ENCODE measurements around the gene EEF1E1.

EEF1E1 gene

DNA sequence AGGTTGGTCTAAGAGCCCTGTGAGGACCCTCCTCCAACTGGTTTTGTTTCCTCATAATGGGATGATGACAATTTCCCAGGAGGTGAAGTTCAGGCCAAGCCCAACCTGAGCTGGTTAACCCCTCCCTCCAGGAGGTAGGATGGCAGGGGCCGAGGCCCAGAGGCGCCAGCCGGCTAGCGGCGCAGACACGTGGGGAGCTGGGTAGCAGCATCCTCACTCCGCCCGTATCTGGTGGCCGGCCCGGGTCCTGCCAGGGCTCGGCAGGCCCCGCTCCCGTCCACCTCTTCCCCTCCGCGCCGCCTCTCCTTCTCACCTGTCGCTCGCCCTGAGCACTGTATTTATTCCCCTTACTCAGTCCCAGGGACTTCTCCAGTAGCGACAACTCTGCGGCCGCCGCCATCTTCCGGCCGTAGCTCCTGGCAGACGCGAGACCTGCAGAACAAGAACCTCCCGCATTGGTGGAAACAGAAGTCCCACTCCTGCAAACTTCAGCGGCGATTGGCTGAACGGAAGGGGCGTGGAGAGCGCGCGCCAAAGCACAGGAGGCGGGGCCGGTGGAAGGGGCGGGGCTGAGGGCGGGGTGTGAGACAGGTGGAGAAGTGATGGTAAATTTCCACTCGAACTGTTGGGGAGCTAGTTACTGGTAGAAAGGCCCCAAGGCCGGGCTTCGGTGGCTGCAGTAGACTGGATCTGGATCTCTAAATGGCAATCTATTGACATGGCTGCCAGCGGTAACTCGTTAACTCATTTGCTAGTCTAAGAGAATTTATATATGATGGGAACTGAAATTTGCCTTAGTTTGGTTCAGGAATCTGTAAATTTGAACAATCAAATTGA lies at the start of gene EEF1E1:
EEF1E1 (minus strand) TSS at position 427 of the 837 bp plus-strand sequence; CDS start at position 400, 27 bp downstream.
- peak; percentile 70 for DNase-seq (ENCODE audit: low read depth, low spot score)

DNA sequence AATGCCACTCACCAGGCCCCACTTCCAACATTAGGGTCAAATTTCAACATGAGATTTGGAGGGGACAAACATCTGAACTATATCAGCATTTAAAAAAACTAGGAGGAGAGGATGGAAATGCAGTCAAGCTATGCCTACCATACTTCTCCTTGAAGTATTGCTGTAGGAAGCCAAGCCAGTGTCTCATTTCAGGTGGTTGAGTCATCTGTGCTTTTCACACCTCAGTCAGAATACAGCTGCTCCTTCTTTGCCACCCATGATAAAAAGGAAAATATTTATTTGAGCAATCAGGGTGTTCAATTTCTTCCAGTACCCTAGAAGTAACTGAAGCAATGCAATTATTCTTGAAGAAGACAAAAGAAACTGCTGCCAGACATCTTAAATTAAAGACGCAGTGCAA lies 47.0 kb upstream of the EEF1E1 start:
- no peak for DNase-seq (ENCODE audit: low read depth, low spot score)

DNA sequence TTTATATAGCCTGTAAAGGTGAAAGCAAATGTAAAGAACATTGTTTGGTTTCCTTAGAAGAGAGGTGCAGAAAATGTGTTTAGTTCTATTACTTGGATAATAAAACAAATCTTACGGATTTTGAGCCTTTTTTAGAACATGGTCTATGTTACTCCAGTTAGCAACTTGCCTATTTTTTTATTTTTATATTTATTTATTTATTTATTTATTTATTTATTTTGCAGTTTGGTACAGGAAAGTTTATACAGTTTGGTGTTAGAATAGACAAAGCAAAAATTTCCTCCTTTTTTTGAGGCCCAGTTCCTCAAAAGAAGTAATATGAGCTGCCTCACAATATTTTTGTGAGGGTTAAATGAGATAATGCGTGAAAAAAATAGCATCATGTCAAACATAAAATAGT lies 41.6 kb upstream of the EEF1E1 start:
- DNase-seq (ENCODE audit: low read depth, low spot score): no peak

DNA sequence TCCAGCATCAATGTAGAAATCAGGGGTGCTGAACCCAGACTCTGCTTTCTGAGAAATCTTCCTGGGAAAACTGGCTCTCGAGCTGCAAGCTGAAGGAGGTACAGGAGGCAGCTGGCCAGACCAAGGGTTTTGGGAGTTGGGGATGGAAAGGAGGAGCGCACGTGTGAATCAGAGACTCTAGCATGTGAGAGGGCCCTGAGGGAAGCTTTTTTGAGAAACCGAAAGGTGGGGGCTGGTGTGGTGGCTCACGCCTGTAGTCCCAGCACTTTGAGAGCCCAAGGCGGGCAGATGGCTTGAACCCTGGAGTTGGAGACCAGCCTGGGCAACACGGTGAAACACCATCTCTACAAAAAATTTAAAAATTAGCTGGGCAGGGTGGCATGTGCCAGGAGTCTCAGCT lies 37.1 kb upstream of the EEF1E1 start:
- no peak for DNase-seq (ENCODE audit: low read depth, low spot score)

DNA sequence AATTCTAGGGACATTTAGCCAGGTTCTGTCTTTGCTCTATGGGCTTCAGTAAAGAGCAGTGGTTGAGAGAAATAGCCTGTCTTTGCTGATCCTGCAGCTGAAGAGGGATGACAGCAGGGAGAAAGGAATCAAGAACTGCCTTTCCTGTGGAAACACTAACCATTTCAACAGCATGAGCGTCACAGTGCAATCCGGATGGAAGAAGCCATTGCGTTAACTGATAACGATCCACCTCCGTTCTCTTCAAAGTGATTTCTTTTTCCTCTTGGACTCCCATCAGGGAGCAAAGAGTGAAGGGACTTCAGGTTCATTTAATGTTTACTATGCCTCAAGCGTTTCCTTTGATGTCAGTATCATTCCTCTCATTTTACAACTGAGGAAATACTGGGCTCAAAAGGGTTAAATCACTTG lies 35.2 kb upstream of the EEF1E1 start:
- DNase-seq (ENCODE audit: low read depth, low spot score): no peak

DNA sequence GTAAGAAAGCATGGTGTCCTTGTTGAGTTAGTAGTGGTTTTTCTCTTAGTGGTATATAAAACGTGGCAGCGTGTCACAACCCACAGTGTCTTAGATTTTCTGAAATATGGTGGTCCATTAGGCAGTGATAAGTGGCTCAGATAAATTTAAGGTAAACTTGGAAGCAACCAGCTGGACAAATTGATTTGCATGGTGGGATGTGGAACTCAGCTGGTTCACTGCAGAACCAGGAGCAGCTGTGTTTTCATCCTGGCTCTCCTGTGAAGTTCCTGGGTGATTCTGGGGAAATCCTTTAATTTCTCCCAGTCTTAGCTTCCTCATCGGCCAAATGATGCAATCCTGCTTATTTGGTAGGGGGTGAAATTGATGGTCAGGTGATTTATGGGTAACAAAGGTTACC lies 32.9 kb upstream of the EEF1E1 start:
- no peak for DNase-seq (ENCODE audit: low read depth, low spot score)

DNA sequence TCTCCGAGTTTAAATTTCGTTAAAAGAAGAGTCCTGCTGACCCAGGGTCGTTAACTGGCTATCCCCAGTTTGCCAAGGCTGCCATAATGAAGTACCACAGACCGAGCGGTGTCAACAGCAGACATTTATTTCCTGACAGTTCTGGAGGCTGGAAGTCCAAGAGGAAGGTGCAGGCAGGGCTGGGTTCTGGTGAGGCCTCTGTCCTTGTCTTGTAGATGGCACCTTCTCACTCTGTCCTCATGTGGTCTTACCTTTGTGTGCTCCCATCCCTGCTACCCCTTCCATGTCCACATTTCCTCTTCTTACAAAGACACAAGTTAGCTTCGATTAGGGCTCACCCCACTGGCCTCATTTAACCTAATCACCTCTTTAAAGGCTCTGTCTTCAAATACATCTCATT lies 29.8 kb upstream of the EEF1E1 start:
- no peak for DNase-seq (ENCODE audit: low read depth, low spot score)

DNA sequence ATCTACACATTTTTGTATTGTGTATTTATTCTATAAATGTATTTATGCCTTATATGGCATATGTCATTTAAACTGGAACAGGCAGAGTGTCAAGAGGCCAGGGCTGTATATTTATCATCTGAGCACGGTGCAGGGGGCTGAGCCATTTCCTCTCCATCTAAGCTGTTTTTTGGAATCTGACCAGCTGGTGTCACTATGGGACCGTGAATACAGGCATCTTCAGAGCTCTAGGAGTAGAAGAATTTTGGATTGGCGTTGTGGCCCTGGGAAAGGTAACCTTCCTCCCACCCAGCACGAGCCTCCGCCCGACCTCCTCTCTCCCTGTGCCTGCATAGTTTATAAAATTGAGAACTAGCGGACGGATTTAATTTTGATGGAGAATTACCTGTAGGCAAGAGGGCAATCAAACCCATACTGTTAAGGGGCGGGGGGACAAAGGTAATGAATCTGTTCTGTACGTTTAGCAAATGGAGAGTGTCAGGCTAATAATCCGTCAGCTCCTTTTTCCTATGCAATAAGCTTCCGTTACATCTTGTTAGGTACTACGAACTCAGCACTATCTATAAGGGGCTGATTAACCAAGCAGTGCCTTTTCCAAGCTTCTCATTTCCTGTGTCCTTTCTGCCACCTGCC lies 29.0 kb upstream of the EEF1E1 start:
- DNase-seq (ENCODE audit: low read depth, low spot score): no peak

DNA sequence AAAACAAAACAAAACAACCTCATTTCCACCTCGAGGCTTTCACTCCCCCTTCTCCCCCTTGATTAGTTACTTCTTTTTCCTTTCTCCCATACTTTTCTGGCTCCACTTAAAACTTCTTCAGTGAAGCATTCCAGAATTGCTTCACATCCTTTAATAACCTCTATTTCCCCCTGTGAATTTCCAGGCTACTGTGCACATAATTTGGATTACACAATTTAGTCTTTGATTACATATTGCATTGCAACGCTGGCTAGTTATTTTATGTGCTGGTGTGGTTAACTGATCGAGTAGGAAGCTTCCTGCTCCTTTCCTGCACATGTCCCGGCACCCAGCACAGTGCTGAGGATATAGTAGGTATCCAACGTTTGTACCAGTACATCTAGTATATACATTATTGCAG lies 28.1 kb upstream of the EEF1E1 start:
- DNase-seq (ENCODE audit: low read depth, low spot score): no peak

DNA sequence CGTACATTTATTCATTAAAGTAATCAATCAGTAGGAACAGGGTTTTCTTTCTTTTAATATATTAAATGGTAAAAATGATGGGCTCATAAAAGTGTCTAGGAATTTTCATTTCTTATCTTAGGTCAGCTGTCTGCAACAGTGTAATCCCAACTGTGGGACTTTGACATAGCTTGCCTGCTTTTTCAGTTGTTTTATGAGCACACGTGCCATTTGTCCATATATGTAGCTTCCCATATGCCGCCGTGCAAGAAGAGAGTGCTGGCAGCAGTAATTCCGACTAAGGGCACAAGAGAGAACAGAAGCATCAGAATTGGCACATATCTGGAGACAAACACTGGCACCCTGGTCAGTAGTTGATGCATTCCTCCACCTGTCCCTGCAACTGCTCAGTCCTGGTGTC lies 20.9 kb upstream of the EEF1E1 start:
- no peak for DNase-seq (ENCODE audit: low read depth, low spot score)

DNA sequence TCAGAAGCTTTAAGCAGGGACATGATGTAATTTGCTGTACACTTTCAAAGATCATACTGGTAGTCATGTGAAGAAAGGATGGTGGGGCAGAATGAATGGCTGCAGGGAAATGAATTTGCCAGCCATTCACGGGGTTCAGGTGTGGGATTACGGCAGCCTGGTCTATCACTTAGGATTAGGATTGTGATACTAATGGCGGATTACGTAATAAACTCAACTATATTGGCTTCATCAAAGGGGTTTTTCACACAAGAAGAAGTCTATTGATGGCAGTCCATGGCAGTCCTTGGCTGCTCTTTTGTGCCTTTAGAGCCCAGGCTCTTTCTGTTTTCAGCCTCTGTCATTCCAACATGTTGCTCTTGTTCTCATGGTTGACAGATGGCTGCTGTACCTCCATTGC lies 12.6 kb upstream of the EEF1E1 start:
- no peak for DNase-seq (ENCODE audit: low read depth, low spot score)

DNA sequence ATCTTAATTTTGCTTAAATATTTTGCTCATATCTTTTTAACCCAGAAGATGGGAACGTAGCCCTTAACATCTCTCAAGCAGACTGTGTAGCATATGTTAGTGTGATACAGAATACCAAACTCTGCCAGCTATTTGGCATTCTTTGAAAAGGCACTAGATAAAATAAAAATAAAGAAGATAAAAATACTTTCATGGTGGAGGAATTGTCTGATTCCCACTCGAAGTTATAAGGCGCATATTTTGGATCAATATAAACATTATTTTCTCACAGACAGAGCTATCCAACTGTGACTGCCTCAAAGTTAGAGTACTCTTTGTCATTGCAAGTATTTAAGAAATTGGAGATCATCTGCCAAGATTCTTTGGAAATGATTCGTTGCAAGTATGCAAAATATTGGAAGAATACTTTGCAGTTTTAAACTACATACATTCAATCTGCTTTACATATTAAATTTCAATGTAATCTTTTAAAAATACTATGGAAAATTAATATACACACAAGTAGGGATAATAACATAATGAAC lies 10.8 kb upstream of the EEF1E1 start:
- DNase-seq (ENCODE audit: low read depth, low spot score): no peak

DNA sequence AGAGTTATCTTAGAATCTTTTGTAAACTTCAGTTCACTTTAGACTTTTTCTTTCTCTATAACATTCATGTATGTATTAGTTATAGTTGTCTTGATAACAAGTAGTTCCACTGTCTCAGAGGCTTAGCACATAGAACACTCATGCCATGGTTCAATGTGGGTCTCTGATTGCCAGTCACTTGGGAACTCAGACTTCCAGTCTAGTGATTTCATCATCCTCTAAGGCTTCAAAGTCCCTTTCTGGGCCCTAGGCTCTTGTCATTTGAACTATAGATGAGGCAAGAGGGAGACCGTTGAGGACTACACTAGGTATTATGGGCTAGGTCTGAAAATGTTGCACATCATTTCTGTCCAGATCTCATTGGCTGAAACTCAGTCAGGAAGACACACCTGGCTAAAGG lies 8.4 kb upstream of the EEF1E1 start:
- no peak for DNase-seq (ENCODE audit: low read depth, low spot score)

DNA sequence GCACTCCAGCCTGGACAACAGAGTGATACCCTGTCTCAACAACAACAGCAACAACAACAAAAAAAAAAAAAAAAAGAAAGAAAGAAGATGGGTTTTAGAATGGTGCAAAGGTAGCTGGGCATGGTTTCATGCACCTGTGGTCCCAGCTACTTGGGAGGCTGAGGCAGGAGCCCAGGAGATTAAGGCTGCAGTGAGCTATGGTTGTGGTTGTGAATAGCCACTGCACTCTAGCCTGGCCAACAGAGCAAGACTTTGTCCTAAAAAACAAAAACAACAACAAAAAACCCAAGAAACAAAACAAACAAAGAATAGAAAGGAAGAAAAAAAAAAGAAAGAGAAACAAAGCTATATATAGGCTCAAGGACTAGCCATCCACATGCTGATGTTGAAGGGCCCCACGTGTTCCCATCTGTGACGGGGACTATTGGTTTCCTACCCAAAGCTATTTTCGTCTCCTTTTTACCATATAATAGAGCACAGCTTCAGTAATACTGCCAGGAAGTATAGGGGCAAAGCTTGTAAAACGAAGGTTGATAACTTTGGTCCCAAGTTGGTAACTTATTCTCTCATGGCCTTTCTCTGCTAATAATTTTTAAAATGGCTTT lies 7.9 kb upstream of the EEF1E1 start:
- no peak for DNase-seq (ENCODE audit: low read depth, low spot score)

DNA sequence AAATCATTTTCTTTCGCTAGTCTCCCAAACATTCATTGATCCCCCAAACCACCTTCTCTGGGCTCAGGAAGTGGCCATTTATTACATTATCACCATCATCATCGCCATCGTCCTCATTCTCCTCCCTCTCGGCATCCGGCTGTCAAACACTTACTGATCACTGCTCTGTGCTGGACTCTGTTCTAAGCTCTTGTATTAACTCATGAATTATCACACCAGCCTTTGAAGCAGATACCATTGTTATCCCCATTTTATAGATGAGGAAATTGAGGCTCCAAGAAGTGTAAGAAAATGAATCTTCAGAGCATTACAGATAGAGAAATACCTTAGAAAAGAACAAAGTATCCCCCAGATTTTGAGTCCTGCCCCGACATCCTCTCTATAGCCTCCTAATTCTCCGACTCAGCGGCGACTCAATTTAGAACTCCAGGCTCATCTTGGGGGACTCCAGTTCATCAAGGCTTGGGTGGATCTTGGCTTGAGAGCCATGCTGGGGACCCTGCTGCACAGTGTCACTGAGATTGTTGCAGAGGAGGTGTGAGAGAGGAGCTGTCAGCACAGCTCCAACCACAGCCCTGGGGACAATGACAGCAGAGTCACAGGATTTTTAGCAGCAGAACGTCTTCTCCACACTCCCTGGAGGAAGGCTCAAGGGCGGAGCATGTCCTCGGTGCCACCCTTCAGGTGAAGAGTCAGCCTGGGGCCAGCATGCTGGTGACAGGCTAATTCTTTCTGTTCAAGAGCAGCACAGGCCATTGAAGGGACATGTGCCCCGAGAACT lies 6.6 kb upstream of the EEF1E1 start:
- DNase-seq (ENCODE audit: low read depth, low spot score): no peak

DNA sequence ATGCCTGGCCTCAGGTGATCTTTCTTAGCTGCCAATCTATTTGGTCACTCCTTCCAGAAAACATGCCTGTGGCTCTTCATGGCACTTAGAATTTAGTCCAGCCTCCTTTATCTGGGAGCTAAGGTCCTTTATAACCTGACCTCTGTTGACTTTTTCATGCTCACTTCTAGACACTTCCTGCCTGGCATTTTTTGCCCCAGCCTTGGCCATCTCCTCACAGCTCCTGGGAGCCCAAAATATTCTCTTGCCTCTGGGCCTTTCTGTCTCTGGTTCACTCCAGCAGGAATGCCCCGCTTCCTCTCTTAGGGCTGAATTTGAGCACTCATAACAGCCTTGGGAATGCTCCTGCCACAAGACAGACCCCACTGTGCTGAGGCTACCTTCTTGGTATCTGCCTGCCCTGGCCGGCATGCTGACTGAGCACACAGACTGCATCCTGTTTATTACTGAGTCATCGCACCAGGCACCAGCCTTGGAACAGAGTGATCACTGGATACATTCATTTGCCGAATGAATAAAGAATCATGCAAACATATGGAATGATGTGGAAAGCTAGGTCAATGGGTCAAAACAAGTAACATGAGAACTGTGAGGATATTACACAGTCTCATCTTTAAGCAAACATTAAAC lies 5.8 kb upstream of the EEF1E1 start:
- DNase-seq (ENCODE audit: low read depth, low spot score): peak; percentile 76

DNA sequence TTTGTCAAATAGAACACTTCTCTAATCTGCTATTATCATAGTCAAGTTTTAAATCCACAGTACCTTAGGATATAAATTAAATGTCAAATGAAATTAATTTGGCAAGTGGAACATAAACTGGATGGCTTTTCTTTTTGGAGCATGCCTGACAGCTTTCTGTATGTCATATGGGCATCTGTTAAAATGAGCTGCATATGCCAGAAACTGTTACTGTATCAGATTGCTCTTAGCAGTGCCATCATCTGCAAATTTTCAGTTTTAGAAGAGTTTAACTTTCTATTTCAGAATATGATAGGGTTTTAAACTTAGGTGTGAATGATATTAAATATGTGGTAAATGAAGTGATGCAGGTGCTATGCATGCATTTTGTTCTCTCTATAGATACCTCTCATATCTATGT lies 3.4 kb upstream of the EEF1E1 start:
- no peak for DNase-seq (ENCODE audit: low read depth, low spot score)

DNA sequence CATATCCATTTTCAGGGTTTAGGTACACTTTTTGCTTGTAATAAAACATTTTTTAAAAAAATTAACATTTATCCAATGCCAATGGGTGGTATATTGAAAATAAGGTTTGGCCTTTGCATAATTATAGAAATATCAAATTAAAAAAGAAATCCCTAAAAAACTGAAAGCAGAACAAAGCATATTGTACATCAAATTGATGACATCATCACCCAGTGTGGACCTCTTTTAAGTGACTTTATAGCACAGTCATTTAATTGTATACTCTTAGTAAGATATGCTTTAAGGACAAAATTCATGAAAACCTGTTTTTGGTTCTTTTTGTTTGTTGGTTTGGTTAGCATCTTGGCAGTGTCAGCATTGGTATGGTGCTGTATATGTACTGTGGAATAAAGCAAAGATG lies 1.4 kb upstream of the EEF1E1 start:
- DNase-seq (ENCODE audit: low read depth, low spot score): no peak

DNA sequence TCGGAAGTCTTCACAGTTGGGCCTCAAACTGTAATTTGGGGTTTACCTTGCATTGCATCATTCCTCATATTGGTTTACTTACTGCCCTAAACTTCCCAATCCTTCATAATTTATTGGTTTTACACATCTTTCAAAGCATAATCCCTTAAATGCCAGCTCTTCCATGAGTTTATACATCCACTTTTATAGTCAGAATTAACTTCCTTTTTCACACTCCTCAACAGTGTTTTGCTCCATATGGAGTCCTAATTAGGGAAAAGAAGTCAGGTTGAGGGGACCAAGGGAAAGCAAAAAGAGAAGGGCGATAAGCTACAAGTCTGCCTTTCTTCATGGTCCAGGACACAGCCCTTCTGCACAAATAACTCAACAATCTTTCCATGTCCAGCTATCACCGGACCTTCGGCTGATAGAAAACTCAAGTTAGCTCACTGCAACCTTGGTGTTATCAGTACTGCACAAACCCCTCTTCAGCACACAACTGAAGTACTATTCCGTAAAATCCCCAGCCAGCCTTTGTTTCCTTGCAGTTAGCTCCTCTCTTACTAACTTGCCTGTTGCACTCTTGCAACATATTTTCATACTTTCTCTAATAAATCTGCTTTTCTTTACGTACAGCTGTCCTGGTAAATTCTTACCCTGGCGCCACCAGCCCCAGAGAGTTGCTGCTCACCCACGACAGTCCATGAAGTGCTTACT lies 2.0 kb downstream of the EEF1E1 start:
- no peak for DNase-seq (ENCODE audit: low read depth, low spot score)

DNA sequence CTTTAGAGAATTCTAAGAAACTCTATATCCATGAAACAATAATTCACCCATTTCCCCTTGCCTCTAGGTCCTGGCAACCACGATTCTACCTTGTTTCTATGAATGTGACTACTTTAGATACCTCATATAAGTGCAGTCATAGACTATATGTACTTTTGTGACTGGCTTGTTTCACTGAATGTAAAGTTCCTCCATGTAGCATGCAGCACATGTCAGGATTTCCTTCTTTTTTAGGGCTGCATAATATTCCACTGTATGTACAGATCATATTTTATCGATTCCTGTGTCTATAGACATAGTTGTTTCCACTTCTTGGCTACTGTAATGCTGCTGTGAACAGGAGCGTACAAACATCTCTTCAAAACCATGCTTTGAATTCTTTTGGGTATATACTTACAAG lies 11.7 kb downstream of the EEF1E1 start:
- DNase-seq (ENCODE audit: low read depth, low spot score): no peak

DNA sequence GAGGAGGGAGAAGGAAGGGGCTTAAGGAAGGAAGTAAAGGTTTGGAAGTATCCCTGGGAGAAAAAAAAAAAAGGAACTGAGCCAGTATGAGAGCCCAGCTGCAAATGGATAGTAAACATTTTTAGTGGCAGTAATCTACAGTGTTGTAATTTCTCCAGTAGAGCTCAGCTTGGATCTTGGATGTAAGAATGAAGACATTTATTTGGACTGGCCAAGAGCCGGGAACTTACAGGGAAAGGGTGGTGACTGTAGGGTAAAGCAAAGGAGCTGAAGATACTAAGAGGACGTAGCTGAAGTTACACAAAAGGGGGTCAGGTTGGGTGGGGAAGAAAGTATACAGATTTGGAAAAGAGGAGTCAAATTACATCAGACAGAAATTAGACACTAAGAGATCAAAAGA lies 13.5 kb downstream of the EEF1E1 start:
- DNase-seq (ENCODE audit: low read depth, low spot score): no peak

All from brain pericyte (primary cell).